LNCaP clone FGC (cell line): ENCODE results near the gene ARL11.

Experiments used
- DNase-seq: peaks from one replicate; pipeline ENCODE4 v3.0.0-alpha.2; 2011; ENCODE audit warnings: low read depth
- H3K4me3 ChIP-seq: 2 replicates; pipeline ENCODE4 v1.5.1; 2011; ENCODE audit warnings: mild to moderate bottlenecking, low read depth, low read length, control low read depth
- CTCF ChIP-seq: IDR thresholded peaks from 2 replicates; pipeline ENCODE4 v1.5.1; 2012; ENCODE audit warnings: mild to moderate bottlenecking; ENCODE audit not compliant: control insufficient read depth, insufficient read depth; ENCODE audit errors: extremely low read depth

Gene ARL11

GRCh38 chr13:49657241-49657641 is 28.9 kb downstream of the ARL11 start:
- no peak for DNase-seq
- H3K4me3 ChIP-seq = no peak overlapping the region
- no peak for TF ChIP-seq CTCF

- no peak overlapping the region for H3K4me3 ChIP-seq
- no peak for DNase-seq
- TF ChIP-seq CTCF = no peak
Measured at GRCh38 chr13:49664606-49665005, 36.3 kb downstream of the ARL11 start.

GRCh38 chr13:49667773-49668172 is 39.5 kb downstream of the ARL11 start:
- no peak for DNase-seq
- no peak overlapping the region for H3K4me3 ChIP-seq
- TF ChIP-seq CTCF = no peak

- TF ChIP-seq CTCF = peak; percentile 87
- no peak overlapping the region for H3K4me3 ChIP-seq
- DNase-seq = no peak
Measured at GRCh38 chr13:49669735-49670309, 41.5 kb downstream of the ARL11 start.

GRCh38 chr13:49670828-49671227 is 42.5 kb downstream of the ARL11 start:
- DNase-seq = no peak
- no peak for TF ChIP-seq CTCF
- H3K4me3 ChIP-seq = no peak overlapping the region

- no peak for TF ChIP-seq CTCF
- H3K4me3 ChIP-seq = no peak overlapping the region
- DNase-seq = no peak
Measured at GRCh38 chr13:49676581-49677298, 48.4 kb downstream of the ARL11 start.
